GM21825 (cell line): ENCODE results near the gene TRAPPC12.

Source experiments
- ATAC-seq: cut with Tn5 transposase; IDR thresholded peaks from one replicate; pipeline ENCODE4 v1.9.1; 2021; ENCODE audit warnings: mild to moderate bottlenecking, moderate library complexity; ENCODE audit not compliant: unreplicated experiment

Gene TRAPPC12

GRCh38 chr2:3405876-3406275 is 26.4 kb downstream of the TRAPPC12 start:
- no peak for ATAC-seq

GRCh38 chr2:3406501-3406900 is 27.0 kb downstream of the TRAPPC12 start:
- ATAC-seq, result no peak

GRCh38 chr2:3408781-3409180 is 29.3 kb downstream of the TRAPPC12 start:
- ATAC-seq, result no peak

GRCh38 chr2:3409627-3410170 is 30.2 kb downstream of the TRAPPC12 start:
- no peak for ATAC-seq

- no peak for ATAC-seq
These were observed 31.6 kb downstream of the TRAPPC12 start for GRCh38 chr2:3411103-3411502.

GRCh38 chr2:3413697-3414096 is 34.2 kb downstream of the TRAPPC12 start:
- ATAC-seq, result no peak

GRCh38 chr2:3414133-3414860 is 34.8 kb downstream of the TRAPPC12 start:
- no peak for ATAC-seq

- no peak for ATAC-seq
These were observed 39.4 kb downstream of the TRAPPC12 start for GRCh38 chr2:3418766-3419404.

GRCh38 chr2:3420076-3420768 is 40.7 kb downstream of the TRAPPC12 start:
- ATAC-seq, result no peak

GRCh38 chr2:3420769-3421397 is 41.4 kb downstream of the TRAPPC12 start:
- no peak for ATAC-seq

- no peak for ATAC-seq
These were observed 42.1 kb downstream of the TRAPPC12 start for GRCh38 chr2:3421580-3421979.

- ATAC-seq, result peak; percentile 62
These were observed 42.8 kb downstream of the TRAPPC12 start for GRCh38 chr2:3422161-3422779.

GRCh38 chr2:3423492-3424170 is 44.1 kb downstream of the TRAPPC12 start:
- ATAC-seq, result no peak

- no peak for ATAC-seq
These were observed 44.8 kb downstream of the TRAPPC12 start for GRCh38 chr2:3424171-3424795.

GRCh38 chr2:3426615-3427014 is 47.1 kb downstream of the TRAPPC12 start:
- no peak for ATAC-seq

GRCh38 chr2:3427272-3427671 is 47.8 kb downstream of the TRAPPC12 start:
- peak; percentile 42 for ATAC-seq

- ATAC-seq, result no peak
These were observed 49.1 kb downstream of the TRAPPC12 start for GRCh38 chr2:3428577-3428976.

GRCh38 chr2:3429066-3429610 is 49.6 kb downstream of the TRAPPC12 start:
- no peak for ATAC-seq

GRCh38 chr2:3430172-3430571 is 50.7 kb downstream of the TRAPPC12 start:
- no peak for ATAC-seq
